ENCODE data around the gene RPL7L1.

The RPL7L1 gene

DNA sequence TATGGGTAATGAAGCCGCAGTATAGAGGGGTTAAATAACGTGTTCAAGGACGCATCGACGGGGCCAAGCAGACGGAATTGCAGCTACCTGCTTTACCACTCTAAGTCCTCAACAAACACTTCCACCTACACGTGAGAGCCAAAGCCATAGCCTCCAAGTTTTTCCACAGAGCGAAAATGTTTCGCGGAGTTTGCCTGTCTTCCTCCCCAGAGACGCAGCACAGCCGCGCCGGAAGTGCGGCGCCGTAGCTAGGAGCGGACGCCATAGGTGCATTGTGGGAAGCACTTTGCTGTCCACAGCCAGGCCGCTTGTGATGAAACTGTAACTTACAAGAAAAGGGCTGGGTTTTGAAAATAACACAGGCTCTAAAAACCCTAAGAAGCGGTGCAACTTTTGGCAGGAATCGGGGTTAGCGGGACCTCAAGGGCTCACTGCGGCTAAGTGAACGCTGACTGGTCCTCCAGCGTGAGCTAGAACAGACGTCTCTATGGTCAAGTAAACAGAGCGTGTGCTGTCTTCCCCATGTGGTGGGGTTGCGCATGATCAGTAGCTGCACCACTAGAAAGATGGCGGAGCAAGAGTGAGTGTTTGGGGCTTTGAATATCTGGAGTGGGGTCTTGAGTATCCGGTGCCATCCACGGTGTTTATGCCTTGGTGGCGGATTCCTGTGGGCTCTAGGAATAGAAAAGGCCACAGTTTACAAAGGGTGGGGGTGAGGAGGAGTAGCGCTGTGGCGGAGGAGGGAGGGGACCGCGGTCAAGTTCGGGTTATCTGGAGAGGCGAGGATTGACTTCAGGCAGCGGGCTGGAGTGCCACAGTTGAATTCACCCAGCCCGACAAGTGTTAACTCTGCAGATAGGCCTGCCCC, at the start of gene RPL7L1:
Gene RPL7L1 (plus strand): TSS at position 245 of the 868 bp plus-strand sequence. CDS start 295 bp downstream, at position 540.
- H3K4me3 ChIP-seq (replicated peaks; ENCODE audit: low read depth, low read length): peak within 1 kb of the TSS; percentile 98
- TF ChIP-seq, protein P1, sequence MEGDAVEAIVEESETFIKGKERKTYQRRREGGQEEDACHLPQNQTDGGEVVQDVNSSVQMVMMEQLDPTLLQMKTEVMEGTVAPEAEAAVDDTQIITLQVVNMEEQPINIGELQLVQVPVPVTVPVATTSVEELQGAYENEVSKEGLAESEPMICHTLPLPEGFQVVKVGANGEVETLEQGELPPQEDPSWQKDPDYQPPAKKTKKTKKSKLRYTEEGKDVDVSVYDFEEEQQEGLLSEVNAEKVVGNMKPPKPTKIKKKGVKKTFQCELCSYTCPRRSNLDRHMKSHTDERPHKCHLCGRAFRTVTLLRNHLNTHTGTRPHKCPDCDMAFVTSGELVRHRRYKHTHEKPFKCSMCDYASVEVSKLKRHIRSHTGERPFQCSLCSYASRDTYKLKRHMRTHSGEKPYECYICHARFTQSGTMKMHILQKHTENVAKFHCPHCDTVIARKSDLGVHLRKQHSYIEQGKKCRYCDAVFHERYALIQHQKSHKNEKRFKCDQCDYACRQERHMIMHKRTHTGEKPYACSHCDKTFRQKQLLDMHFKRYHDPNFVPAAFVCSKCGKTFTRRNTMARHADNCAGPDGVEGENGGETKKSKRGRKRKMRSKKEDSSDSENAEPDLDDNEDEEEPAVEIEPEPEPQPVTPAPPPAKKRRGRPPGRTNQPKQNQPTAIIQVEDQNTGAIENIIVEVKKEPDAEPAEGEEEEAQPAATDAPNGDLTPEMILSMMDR (IDR thresholded peaks at IDR 0.05; ENCODE audit: low read length, missing control alignments): no peak
- DNase-seq (ENCODE audit: low read depth): peak; percentile 90

DNA sequence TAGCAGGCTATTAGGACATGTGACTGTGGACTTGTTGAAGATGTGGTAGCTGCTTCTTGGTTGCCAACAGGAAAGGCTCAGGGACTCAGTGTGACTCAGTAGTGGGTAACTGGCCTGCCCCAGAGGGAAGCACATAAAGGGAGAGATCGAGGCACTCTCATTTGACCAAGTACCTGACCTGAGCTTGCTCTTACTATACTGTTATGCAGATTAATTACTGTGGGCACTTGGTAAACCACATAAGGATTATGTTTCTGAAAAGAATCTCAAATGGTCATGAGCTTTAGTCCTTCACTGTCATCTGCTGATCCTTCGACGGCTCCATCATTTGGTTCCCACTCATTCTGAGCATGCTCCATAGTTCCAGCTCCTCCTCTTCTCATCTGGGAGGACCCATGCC, 48.2 kb upstream of the RPL7L1 start:
- TF ChIP-seq, protein P1 (IDR thresholded peaks at IDR 0.05; ENCODE audit: low read length, missing control alignments): no peak
- H3K4me3 ChIP-seq (replicated peaks; ENCODE audit: low read depth, low read length): no peak overlapping the region
- DNase-seq (ENCODE audit: low read depth): no peak

DNA sequence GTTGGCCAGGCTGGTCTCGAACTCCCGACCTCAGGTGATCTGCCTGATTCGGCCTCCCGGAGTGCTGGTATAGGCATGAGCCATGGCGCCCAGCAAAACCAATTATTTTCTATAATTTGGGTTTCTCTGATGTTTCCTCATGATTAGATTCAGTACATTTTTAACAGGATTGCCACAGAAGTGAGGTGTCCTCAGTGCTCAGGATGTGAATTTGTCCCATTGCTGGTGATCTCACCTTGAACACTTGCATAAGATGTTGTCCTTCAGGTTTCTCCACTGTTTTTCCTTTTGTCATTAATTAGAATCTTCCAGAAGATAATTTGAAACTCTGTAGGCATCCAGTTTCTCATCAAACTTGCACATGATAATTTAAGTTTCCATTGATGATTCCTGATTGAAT, 45.4 kb upstream of the RPL7L1 start:
- no peak for DNase-seq (ENCODE audit: low read depth)

DNA sequence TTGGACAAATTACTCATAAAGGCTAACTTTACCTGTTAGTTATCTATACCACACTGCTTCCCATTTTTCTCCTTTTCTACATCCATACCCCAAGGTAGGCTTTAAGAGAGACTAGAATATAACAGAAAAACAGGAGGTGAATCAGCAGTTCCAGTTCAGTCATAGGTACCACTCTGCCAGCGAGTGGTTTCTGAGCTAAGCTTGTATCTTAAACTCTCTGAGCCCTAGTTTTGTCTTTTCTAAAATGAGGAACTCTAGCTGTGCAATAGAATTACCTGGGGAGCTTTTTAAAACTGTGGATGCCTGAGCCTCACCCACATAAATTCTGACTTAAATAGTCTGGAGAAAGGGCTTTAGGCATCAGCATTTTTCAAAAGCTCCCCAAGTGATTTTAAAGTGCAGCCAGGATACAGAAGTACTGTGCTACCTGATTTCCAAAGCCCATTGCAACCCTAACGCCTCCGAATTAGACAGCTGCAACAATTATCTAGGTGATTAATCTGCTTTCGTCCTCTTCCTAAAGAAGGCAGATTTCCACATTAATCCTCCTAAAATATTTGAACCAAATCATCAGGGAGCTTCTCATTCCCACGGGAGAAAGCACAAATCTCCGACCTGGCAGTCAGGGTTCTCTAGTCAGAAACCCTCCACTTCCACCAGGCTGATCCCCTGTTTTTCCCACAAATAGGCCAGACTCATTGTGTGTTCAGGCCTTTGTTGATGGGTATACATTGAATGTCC, 37.4 kb upstream of the RPL7L1 start:
- no peak for DNase-seq (ENCODE audit: low read depth)
- no peak overlapping the region for H3K4me3 ChIP-seq (replicated peaks; ENCODE audit: low read depth, low read length)
- TF ChIP-seq, protein P1 (IDR thresholded peaks at IDR 0.05; ENCODE audit: low read length, missing control alignments): no peak

More for the DNA sequence above, 45.4 kb upstream of the RPL7L1 start:
- no peak overlapping the region for H3K4me3 ChIP-seq (replicated peaks; ENCODE audit: low read depth, low read length)
- TF ChIP-seq, protein P1 (IDR thresholded peaks at IDR 0.05; ENCODE audit: low read length, missing control alignments): no peak

DNA sequence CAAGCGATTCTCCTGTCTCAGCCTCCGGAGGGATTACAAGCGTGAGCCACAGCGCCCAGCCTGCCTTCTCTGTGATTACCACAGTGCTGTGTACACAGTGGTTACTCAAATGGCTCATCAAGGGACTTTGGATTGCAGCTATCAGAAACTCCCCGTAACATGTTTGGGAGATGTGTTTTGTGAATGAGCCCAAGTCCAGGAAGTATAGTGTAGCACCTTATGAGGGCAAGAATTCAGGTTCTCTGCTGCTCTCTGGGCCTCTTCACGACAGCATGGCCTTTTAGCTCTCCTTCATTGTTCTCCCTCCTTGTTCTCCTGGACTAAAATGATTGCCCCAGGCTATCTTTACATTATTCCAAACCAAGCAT, 34.1 kb upstream of the RPL7L1 start:
- TF ChIP-seq, protein P1 (IDR thresholded peaks at IDR 0.05; ENCODE audit: low read length, missing control alignments): no peak
- no peak overlapping the region for H3K4me3 ChIP-seq (replicated peaks; ENCODE audit: low read depth, low read length)
- no peak for DNase-seq (ENCODE audit: low read depth)

DNA sequence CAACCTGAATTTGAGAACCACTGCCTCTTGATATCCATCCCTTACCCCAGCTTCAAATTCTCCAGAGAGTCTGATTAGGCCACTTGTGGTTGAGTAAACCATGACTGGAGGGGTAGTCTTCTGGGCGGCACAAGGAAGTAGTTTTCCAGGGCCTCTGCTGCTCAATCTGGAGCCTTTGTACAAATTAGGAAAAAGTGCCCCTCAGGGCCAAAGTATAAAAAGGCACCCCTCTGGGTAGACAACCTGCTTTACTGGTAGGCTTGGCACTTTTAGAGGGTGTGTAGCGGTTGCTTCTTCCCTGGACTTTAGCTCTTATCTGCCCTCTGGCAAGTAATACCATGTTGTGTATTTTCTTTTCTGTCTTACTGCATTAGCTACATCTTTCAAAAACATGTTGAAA, 32.9 kb upstream of the RPL7L1 start:
- H3K4me3 ChIP-seq (replicated peaks; ENCODE audit: low read depth, low read length): no peak overlapping the region
- DNase-seq (ENCODE audit: low read depth): no peak
- TF ChIP-seq, protein P1 (IDR thresholded peaks at IDR 0.05; ENCODE audit: low read length, missing control alignments): no peak

All from fibroblast of pulmonary artery (primary cell).